Measurements from ENCODE around the gene PPARG. TPM values are rescaled to one million over a fixed set of nuclear protein-coding genes. Genes with fewer than 3 reads are reported as not detected.
"Not testable (repeated sequence)": the region's sequence is repeated elsewhere in the genome, so short reads cannot be mapped to it uniquely, and the experiment has no call there.

Gene PPARG
- total RNA-seq, 1 experiment from 2014 or later, result 0.79 TPM

GRCh38 chr3:12383218-12383617 is 94.3 kb downstream of the PPARG start:
- no peak overlapping the region for H3K4me3 Mint-ChIP-seq
- ATAC-seq (no peak), DNase-seq (ENCODE audit: low spot score) (no peak)
- ChIA-PET CTCF (no interaction called here), POLR2A (no interaction called here)
- H3K27ac Mint-ChIP-seq, result no peak overlapping the region
- H3K4me1 Mint-ChIP-seq, result no peaks in the 10 kb centered on the region
- peaks cover 5% of the 10 kb centered on the region; the same call in 1 of the 2 replicates for H3K27me3 Mint-ChIP-seq (ENCODE audit: low read depth)
- no peaks in the 10 kb centered on the region for H3K9me3 Mint-ChIP-seq
- no peaks in the 10 kb centered on the region for H3K36me3 Mint-ChIP-seq
- TF ChIP-seq ZNF396 (CRISPR knock-in tag; IDR thresholded peaks at IDR 0.05; ENCODE audit: borderline replicate concordance), result no peak

GRCh38 chr3:12384451-12385233 is 95.8 kb downstream of the PPARG start:
- no peaks in the 10 kb centered on the region for H3K4me1 Mint-ChIP-seq
- H3K9me3 Mint-ChIP-seq, result no peaks in the 10 kb centered on the region
- no peak for ATAC-seq
- ChIA-PET POLR2A (no interaction called here), CTCF (no interaction called here)
- DNase-seq (ENCODE audit: low spot score), result no peak
- no peak overlapping the region for H3K27ac Mint-ChIP-seq
- H3K4me3 Mint-ChIP-seq, result no peak overlapping the region
- no peak for TF ChIP-seq ATF6 (CRISPR knock-in tag; IDR thresholded peaks at IDR 0.05)
- no peak for TF ChIP-seq NR1H2 (CRISPR knock-in tag; IDR thresholded peaks at IDR 0.05)
- TF ChIP-seq TEAD4 (CRISPR knock-in tag; IDR thresholded peaks at IDR 0.05), result no peak
- no peak for TF ChIP-seq E2F4 (CRISPR knock-in tag; IDR thresholded peaks at IDR 0.05; ENCODE audit: borderline replicate concordance, low read depth)
- no peak for TF ChIP-seq ZNF263 (CRISPR knock-in tag; IDR thresholded peaks at IDR 0.05; ENCODE audit: low read depth)
- TF ChIP-seq TEAD1 (CRISPR knock-in tag; IDR thresholded peaks at IDR 0.05), result no peak
- TF ChIP-seq FOXK1 (CRISPR knock-in tag; IDR thresholded peaks at IDR 0.05), result no peak
- TF ChIP-seq OVOL2 (CRISPR knock-in tag; IDR thresholded peaks at IDR 0.05; ENCODE audit: borderline replicate concordance), result no peak
- no peak for TF ChIP-seq STAT6 (CRISPR knock-in tag; conservative IDR thresholded peaks at IDR 0.05; ENCODE audit: low read depth)
- TF ChIP-seq SP1 (CRISPR knock-in tag; conservative IDR thresholded peaks at IDR 0.05), result no peak
- no peak for TF ChIP-seq HMGA2 (CRISPR knock-in tag; IDR thresholded peaks at IDR 0.05)
- TF ChIP-seq ZBTB21 (CRISPR knock-in tag; IDR thresholded peaks at IDR 0.05; ENCODE audit: borderline replicate concordance), result no peak
- no peak for TF ChIP-seq ZNF423 (CRISPR knock-in tag; IDR thresholded peaks at IDR 0.05)
- H3K27me3 Mint-ChIP-seq (ENCODE audit: low read depth), result peaks cover 5% of the 10 kb centered on the region; the same call in 1 of the 2 replicates
- H3K36me3 Mint-ChIP-seq, result no peaks in the 10 kb centered on the region

- POLR2A ChIA-PET; H3K9me3 Mint-ChIP-seq; ATAC-seq; H3K4me3 Mint-ChIP-seq; H3K36me3 Mint-ChIP-seq; H3K27me3 Mint-ChIP-seq (ENCODE audit: low read depth); DNase-seq (ENCODE audit: low spot score); CTCF ChIA-PET; H3K27ac Mint-ChIP-seq; H3K4me1 Mint-ChIP-seq: not testable (repeated sequence)
These were observed 97.8 kb downstream of the PPARG start for GRCh38 chr3:12386514-12387291.
